ENCODE data around the gene SPAG16.
"Not testable (repeated sequence)": the region's sequence is repeated elsewhere in the genome, so short reads cannot be mapped to it uniquely, and the experiment has no call there.

Gene SPAG16

DNA sequence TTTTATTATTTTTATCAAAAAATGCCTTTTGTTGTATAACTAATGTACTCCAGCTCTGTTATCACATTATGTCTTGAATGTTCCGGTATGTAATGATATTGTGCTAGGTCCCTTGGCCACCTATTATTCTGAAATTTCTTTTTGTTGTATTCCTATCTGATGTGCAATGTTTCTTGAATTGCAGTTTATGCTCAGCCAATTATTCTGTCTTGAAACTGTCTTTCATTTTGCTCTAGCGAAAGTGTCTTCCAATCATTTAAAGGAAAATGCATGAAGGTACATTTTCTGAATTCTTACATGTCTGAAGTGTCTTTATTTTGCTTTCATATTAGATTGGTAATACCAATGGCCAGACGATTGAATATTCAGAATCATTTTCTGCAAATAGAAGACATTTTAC lies 277.5 kb downstream of the SPAG16 start:
- DNase-seq, result no peak

DNA sequence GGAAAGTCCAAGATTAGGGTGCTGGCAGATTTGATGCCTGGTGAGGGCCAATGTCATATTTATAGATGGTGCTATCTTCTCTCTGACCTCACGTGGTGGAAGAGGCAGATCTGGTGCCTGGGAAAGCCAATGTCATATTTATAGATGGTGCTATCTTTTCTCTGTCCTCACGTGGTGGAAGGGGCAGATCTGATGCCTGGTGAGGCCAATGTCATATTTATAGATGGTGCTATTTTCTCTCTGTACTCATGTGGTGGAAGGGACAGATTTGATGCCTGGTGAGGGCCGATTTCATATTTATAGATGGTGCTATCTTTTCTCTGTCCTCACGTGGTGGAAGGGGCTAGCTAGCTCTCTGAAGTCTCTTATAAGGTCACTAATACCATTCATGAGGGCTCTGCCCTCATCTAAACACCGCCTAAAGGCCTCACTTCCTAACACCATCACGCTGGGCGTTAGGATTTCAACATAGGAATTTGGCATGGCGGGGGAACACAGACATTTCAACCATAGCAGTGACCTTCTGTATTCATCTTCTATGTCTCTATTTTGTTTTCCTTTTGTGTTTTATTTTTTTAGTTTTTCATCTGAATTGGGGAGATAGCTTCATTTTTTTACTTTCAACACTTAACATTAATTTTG lies 278.4 kb downstream of the SPAG16 start:
- no peak for DNase-seq

DNA sequence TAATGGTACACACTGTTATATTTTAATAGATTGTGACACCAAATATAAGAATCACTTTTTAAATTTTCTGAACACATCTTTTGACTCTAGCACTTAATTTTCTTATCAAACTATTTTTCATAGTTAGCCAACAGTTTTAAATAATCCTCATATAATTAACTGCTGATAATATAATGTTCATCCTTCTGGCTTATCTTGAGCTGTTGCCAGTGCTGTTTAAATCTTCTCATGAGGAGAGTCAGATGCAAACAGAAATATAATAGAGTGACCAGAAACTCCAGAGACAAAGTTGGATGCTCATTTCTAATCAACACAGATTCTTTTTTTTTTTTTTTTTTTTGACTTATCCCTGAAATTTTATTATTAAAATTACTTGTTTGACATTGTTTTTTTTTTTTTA lies 282.6 kb downstream of the SPAG16 start:
- no peak for DNase-seq

GRCh38 chr2:213609570-213610170 lies 325.4 kb downstream of the SPAG16 start:
- DNase-seq, result no peak

GRCh38 chr2:213627054-213627710 lies 342.9 kb downstream of the SPAG16 start:
- DNase-seq, result no peak

- DNase-seq, result no peak
Observed at GRCh38 chr2:213627835-213628460, 343.7 kb downstream of the SPAG16 start.

DNA sequence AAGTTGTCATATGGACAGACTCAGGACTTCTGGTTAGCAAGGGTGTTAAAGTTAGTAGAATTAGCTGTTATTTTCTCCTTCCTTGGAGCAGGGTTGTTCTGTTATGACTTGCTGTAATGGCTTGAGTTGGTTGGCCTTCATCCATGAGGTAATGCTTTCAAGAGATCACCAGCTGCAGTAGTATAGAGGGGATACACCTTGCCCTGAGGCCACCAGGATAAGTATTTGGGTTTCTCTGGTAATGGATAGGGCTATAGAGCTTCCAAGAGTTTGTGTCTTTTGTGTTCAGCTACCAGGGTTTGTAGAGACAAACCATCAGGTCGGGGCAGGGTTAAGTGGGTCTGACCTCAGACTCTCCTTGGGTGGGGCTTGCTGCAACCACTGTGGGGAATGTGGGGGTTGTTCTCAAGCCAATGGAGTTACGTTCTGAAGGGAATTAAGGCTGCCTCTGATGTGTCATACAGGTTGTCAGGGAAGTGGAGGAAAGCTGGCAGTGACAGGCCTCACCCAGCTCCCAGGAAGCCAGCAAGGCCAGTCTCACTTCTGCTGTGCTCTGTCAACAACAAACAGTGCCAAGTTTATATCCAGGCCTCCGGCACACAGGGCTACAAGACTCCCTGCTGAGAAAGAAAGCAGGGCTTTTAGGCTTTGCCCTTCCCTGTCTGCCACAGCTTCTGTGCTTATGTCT lies 356.6 kb downstream of the SPAG16 start:
- DNase-seq, result no peak

- DNase-seq, result no peak
Observed at GRCh38 chr2:213644926-213645325, 360.7 kb downstream of the SPAG16 start.

- no peak for DNase-seq
Observed at GRCh38 chr2:213649176-213649575, 364.9 kb downstream of the SPAG16 start.

GRCh38 chr2:213664817-213665216 lies 380.6 kb downstream of the SPAG16 start:
- no peak for DNase-seq

- no peak for DNase-seq
Observed at GRCh38 chr2:213669657-213670056, 385.4 kb downstream of the SPAG16 start.

DNA sequence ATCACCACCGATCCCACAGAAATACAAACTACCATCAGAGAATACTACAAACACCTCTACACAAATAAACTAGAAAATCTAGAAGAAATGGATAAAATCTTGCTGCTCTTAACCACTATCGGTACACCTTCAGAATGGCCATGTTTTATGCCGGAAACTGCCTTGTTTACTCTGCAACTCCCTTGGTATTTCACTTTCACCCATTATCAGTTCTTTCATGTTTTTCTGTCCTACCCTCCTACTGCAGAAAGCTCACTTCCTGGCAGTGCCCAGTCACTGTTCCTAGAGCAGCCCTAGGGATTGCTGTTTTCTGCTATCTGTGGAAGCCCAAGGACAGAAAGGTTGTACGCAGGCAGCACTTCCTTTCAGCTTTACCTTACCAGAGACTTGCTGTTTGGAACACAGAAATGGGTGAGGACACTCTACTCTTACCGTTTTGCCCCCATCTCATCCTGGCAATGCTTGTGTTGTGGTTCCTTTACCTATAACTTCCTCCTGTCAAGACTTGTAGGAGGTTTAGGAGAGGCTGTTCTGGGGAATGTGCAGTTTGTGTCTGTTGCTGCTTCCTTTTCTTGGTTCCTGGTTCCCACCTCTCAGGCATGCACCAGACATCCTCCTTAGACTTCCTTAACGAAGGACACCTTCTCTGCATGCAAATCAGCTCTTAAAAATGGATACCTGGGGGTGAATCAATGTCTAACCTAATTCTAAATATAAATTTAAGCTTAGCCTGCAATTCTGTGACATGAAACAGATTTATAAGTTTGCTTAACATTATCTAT lies 394.4 kb downstream of the SPAG16 start:
- no peak for DNase-seq

- no peak for DNase-seq
Observed at GRCh38 chr2:213679894-213680293, 395.6 kb downstream of the SPAG16 start.

GRCh38 chr2:213682276-213682675 lies 398.0 kb downstream of the SPAG16 start:
- DNase-seq, result no peak

GRCh38 chr2:213688133-213688532 lies 403.9 kb downstream of the SPAG16 start:
- no peak for DNase-seq

GRCh38 chr2:213688825-213689224 lies 404.6 kb downstream of the SPAG16 start:
- DNase-seq, result not testable (repeated sequence)

- DNase-seq, result no peak
Observed at GRCh38 chr2:213689585-213689984, 405.3 kb downstream of the SPAG16 start.

- DNase-seq, result no peak
Observed at GRCh38 chr2:213691351-213691750, 407.1 kb downstream of the SPAG16 start.

DNA sequence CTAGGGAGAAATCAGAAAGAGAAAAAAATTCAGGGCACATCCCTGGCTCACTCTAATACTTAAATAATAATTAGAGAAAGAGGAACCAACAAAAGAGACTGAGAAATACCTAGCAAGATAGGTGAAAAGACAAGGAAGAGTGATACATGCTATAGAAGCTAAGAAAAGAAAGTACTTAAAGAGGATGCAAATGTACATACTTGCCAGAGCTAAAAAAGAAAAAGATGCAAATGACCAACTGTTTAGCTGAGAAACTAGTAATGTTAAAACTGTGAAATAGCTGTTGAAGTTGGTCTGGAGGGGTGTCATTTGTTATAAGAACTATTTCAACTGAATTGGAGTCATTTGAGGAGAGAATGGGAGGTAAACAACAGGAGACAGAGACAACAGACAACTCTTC lies 412.2 kb downstream of the SPAG16 start:
- DNase-seq, result no peak

GRCh38 chr2:213701365-213701764 lies 417.1 kb downstream of the SPAG16 start:
- not testable (repeated sequence) for DNase-seq

DNA sequence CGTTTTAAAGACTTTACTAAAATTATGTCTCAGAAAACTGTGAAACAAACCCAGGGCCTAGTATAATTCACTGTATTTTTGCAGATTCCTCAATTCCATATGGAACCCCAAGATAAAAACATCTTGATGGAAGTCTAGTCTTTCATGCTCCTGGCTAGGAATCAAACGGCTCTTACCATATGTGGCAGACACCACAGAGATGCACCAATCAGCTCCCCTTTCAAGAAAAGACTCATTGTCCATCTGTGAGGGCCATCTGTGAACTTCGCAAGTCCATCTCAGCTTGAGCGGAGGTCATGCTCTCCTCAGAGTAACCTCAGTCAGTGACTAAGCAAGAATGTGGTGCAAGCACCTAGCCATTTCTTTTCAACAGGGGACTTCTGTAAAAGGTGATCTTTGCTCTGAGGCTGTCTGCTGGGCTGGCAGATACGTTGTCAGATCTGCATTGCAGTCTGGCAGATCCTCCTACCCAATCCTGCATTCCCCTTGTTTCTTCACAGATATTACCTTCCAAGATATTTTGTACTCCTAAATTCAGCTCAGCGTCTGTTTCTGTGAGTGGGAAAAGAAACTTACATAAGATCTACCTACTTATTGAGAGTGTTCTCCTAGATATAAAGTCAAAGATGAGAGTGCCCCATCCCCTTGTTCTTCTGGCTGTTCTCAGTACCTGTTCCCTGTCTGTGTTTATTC lies 419.3 kb downstream of the SPAG16 start:
- DNase-seq, result no peak

GRCh38 chr2:213710164-213710563 lies 425.9 kb downstream of the SPAG16 start:
- DNase-seq, result no peak

Measured in cortex of kidney (tissue), 1 donor.